ENCODE results near the gene RGS7. TPM values are rescaled to one million over a fixed set of nuclear protein-coding genes. Genes with fewer than 3 reads are reported as not detected.

RGS7 gene
- total and polyA plus RNA-seq, 2 of the 8 experiments (the other 6 are each of a cell fraction or from before 2014, with no cell fraction given): 1.6 to 3.0 TPM

DNA sequence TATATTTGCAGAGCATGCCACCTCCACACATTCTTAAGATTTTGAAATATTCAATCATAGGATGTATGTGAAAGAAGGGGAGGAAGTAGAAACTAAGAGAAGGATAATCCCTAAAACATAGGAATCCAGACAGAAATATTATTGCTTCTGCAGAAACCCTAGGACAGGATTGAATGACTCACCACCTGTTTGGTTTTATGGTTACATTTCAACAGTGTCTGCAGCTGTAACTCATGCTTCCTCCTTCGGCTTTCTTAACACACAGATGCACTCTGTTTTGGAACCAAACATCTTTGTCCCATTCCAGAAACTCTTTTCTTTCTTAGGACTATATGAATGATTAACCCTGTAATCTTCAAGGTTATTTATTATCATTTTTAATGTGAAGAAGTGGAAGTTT lies 20.7 kb downstream of the RGS7 start (continued):
- TF ChIP-seq RNF2 (IDR thresholded peaks at IDR 0.05; ENCODE audit: borderline replicate concordance, low read depth, low read length, missing control alignments, poor library complexity, severe bottlenecking) (no peak), RXRA (IDR thresholded peaks at IDR 0.05; ENCODE audit: insufficient read depth, low read depth, low read length) (no peak)
